Activated CD4-positive, alpha-beta T cell treated with anti-CD3 and anti-CD28 coated beads, Interleukin-2, amount 50 U/mL, for 4 hours (primary cell): Measurements from ENCODE around the gene GRM7.

Source experiments
- DNase-seq, 2 experiments: peaks; one replicate each; pipeline ENCODE4 v3.0.0-alpha.2; 2020

GRM7 gene

DNA sequence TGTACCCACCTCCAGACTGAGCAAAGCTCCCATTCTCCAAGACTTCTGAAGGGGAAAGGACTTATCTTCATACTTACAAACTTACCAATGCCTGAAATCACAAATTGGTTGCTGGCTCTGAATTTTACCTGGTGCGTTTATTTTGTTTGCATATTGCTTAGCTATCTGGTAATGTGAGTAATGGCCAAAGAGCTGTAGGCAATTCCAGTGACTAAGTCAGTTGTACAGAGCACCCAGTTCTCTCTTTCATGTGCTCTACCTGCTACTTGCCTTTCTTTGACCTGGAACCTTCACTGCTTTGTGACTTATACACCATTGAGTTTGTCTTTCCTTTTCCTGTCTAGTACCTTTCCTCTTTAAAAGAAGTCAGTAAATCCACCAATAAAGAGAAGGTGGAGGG lies 884.8 kb downstream of the GRM7 start:
- no peak for DNase-seq

DNA sequence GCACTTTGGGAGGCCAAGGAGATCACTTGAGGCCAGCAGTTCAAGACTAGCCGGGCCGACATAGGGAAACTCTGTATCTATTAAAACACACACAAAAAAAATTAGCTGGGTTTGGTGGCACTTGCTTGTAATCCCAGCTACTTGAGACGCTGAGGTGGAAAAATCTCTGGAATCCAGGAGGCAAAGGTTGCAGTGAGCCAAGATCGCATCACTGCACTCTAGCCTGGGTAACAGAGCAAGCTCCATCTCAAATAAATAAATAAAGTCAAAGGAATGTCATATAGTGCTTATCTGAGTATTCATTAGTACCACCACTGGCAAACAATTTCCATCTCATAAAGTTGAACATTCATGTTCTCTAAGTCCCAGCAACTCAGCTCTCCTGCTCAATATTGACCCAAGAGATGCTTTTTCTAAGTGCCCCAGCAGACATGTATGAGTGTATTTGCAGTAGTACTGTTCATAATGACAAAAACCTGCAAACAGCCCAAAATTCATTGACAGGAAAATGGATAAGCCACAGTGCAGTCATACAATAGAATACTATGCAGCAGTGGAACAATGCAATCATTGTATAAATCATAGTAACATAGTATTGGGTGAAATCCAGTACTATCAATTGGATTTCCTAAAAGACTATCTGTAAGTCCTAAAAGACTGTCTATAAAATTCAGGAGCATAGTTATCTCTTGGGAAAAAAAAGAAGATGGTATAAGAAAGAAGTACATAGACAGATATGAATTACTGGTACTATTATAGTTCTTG lies 889.2 kb downstream of the GRM7 start:
- DNase-seq, result no peak

DNA sequence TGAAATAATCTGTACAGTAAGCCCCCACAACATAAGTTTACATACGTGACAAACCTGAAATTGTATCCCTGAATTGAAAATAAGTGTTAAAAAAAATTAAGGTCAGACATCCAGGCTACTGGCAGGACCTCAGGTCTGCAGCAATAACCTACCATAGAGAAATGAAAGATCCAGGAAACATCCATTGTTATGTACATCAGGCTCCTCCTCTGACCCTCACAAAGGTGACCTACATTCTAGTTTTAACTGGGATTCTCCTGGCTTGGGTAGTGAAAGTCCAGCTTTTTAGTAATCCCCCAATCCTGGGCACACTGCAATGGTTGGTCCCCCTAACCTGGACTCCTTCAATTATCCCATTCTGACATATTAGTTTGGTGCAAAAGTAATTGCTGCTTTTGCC lies 891.1 kb downstream of the GRM7 start:
- no peak for DNase-seq

DNA sequence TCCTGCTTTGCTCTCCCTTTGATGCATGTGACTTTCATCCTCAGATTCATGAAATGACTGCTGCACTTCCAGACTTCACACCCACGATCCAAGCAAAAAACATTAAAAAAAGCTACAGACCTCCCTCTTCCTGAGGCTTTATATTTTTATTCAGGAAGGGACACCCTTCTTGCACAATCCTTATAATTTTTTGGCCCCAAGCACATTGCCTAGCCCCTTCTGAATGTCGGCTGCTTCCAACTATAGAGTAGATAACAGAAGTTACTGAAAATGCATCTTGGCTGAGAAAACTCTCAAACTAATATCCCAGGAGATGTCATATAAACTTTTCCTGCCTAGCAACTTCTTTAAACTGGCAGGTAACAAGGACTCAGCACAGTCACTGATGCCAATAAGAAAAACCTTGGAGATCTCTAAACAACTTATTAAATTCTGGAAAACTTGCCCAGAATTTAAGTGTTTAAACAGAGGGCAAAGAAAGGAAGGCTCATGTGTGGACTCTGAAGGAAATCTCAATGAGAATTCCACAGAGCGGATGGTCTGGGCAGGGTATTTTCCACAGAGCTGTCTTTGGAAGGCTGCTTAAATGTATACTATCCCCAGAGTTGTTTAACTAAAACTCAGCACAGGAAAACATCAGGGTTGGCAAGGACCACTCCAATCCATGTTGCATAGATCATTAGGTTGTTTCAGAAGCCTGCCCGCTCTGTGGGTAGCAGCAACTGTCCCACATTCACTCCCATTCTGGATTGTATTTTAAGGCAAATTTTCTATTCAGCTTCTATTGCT lies 893.9 kb downstream of the GRM7 start:
- no peak for DNase-seq

DNA sequence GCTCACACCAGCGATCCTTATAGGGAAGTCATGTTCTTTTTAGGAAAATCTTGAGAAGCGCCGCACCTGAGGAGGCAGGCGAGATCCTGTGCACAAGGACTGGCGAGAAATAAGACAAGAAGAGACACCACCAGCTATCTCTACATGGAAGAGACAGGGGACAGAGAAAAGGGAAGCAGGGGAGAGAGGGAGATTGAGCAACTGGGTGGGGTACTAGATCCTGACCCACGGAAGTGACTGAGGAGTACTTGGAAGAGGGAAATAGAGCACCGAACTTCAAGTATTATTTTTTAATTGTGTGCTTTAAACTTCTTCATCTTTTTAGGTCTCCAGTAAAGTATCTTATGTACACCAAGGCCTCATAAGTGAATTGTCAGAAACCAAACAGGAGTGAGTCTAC lies 898.7 kb downstream of the GRM7 start:
- DNase-seq, result no peak

DNA sequence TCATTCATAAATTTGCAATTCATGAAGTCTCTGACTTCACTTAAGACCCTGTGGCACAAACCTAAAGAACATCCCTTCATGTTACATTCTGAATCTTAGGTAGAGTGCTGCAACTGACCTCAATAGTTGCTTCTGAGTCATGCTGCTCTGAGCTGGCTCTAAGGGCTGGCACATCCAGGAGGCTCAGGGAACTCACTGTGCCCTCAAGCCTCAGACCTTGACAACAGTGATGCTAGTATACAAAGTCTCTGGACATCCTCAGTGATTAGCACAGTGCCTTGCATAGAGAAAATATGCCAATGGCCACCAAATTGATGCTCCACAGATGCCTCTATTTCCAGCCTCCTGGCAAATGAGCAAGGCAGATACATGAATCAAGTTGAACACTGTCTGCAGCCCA lies 899.8 kb downstream of the GRM7 start:
- DNase-seq, result no peak

DNA sequence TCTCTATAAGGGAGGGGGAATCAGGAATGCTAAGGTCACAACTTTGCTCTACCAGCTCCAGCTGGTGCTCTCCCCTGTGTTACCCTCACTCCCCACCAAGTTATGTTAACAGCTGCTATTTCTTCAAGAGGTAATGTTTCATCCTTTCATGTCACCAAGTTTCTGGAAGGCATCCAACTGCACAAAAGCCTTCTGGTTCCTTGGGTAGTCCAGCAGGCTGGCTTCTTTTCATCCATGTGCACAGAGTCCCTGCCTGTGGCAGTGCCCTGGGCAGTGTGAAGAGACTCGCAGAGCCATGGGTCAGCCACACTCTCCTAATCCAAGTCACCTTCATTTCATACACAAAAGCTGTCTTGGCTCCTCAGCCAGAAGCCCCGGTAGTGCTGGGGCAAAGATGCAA lies 903.2 kb downstream of the GRM7 start:
- no peak for DNase-seq

DNA sequence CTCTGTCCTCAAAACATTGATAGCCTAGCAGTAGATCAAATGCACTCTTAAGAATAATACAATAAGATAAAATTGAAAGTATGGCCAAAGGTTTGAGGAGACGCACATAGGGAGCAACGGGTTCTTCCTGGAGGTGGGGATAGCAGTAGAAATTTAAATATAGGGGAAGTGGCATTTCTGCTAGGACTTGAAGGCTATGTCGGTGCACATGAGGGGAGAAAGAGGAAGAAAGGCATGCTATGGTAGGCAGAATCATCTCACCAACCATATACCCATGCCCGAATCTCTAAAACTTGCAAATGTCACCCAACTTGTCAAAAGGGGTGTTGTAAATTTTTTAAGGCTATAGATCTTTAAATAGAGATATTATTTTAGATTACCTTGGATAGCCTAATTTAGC lies 905.6 kb downstream of the GRM7 start:
- no peak for DNase-seq

DNA sequence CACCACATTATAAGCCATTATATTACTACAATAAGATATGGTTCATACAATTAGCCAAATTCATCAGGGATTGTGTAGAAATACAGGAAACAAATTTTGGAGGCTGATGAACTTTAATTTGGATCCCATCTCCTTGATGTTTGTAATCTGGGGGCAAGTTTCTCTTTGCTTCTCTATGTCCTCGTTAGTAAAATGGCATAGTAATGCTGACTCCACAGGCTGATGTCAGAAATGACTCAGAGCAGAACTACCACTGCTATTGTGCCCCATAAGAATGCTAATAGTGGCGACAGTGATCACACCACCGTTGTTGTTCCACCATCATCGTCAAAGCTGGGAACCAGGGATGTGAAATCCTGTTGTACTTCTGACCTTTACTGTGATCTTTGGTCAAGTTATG lies 918.4 kb downstream of the GRM7 start:
- DNase-seq, result no peak

DNA sequence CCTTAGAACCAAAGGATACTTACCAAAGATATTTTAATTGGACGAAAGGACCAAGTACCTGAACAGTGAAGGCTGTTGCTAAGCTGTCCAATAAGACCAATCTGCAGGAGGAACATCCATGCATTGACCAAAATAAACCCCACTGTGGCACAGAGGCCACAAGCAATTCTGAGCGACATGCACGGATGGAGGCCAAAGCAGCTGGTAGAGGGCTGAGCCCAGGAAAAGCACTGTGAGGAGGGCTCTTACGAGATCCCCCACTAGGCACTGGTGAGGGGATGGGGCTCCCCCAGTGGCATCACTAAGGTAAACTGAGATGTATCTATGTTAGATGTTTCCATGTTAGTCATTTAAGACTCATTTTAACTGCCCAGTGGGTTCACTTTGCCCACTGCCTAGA lies 920.5 kb downstream of the GRM7 start:
- DNase-seq, result no peak

DNA sequence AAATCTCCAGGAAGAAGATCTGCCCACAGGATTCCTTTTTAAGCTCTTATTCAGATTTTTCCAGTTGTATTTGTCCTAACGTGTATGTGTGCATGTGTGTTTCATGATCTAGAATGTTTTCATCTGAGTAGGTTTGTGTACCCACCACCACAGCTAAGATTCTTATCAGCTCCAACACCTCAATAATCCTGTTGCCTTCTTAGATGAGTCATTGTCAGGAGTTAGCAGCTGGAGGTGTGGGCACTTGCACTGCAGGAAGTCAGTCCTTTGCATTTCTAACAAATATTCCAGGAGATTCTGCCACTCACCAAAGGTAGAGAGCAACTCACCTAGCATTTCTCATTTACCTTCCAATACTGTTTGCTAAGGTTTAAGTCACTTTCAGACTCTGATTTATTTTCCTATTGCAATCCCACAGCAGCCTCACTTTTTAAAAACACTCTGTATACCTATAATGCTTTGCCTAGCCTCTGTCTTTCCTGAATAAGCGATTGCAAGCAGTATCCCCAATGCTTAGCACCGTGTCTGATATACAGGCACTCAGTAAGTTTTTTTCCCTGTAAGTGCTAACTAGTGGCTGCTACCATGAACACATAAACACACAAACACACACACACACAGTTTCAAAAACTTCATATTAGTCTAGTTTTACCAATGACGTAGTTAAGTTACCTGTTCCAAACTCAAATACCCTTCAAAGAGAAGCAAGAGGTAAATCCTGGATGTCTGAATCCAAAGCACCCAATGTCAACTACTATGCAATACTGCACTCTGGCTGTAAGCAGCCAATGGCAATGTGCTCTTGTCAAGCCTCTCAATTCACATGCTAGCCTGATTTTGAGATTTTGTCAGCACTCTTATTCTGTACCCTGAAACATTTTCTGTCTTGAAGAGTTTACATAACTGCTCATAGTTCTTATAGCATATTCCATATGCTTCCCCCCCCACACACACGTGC lies 927.2 kb downstream of the GRM7 start:
- DNase-seq, result no peak

DNA sequence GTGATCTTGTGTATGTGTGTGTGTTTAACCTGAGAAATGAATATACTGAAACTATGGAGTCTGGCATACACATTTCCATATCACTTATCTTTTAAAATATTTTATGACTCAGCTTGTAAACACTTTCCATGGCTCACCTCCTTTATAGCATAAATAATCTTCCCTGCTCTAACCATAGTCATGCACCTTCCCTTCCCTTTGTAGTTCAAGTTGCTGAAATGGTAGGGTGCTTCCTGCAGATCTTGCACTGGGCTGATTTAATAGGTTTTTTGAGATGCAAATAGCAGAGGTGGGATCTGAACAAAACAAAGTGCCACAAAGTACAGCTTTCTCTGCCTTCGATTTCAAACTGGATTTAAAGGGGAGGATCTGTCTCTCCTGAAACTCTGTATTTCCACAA lies 928.0 kb downstream of the GRM7 start:
- no peak for DNase-seq

DNA sequence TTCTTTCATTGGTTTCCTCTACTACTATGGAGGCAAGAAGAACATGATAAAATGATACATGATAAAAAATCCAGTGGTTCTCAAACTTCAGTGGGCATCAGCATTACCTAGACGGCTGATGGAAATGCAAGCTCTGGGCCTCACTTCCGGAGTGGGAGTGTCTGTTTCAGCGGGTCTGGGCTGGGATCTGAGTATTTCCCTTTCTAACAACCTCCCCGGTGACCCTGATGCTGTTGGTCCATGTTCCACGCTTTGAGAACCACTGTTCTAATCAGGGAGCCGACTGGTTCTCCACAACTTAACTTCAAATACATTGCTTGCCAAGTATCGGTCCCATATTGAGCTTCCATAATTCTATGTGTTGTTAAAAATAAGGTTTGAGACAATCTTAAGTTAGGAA lies 928.4 kb downstream of the GRM7 start:
- no peak for DNase-seq

DNA sequence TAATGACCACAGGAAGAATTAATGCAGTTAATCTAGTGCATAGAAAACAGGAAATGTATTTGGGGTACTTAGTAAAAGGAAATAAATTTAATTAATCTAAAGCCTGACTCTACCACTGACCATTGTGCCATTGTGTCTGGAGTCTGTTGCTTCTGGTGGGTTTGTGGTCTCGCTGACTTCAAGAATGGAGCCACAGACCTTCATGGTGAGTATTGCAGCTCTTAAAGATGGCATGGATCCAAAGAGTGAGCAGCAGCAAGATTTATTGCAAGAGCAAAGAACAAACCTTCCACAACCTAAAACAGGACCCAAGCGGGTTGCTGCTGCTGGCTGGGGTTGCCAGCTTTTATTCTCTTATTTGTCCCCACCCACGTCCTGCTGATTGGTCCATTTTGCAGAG lies 929.2 kb downstream of the GRM7 start:
- DNase-seq, result no peak
